Mesothelial cell of epicardium (in vitro differentiated cells): ENCODE measurements around the gene ARNT2. TPM values are rescaled to one million over a fixed set of nuclear protein-coding genes. Genes with fewer than 3 reads are reported as not detected.

Source experiments
- DNase-seq, 2 experiments: peaks; one replicate each; pipeline ENCODE4 v3.0.0; 2021; ENCODE audit warnings: low spot score in 2 of 2; ENCODE audit not compliant: unreplicated experiment in 2 of 2
- H3K27ac Mint-ChIP-seq: 2 replicates; pipeline ENCODE4 v1.8.0; 2021; ENCODE audit warnings: mixed read lengths
- H3K27me3 Mint-ChIP-seq: 2 replicates; pipeline ENCODE4 v1.8.0; 2021; ENCODE audit warnings: low read depth, mixed read lengths
- H3K36me3 Mint-ChIP-seq: 2 replicates; pipeline ENCODE4 v1.8.0; 2021; ENCODE audit warnings: mixed read lengths
- H3K4me1 Mint-ChIP-seq: 2 replicates; pipeline ENCODE4 v1.8.0; 2021; ENCODE audit warnings: mixed read lengths
- H3K4me3 Mint-ChIP-seq: 2 replicates; pipeline ENCODE4 v1.8.0; 2021; ENCODE audit warnings: mild to moderate bottlenecking, moderate library complexity, mixed read lengths
- H3K9me3 Mint-ChIP-seq: 2 replicates; pipeline ENCODE4 v1.8.0; 2021; ENCODE audit warnings: mixed read lengths
- total RNA-seq: library from RNA; stranded (reverse); gene quantifications from 3 replicates; pipeline ENCODE4 v1.2.1, GENCODE V29; 2021
- TF ChIP-seq, protein P1 (sequence below): fragments of 200-600 bp; sonication (generic); IDR thresholded peaks from one replicate; pipeline ENCODE4 v1.5.0; 2021; ENCODE audit warnings: antibody characterized with exemption; ENCODE audit not compliant: unreplicated experiment

The ARNT2 gene
- total RNA-seq, 1 donor from 2014 or later = 20.2 TPM

DNA sequence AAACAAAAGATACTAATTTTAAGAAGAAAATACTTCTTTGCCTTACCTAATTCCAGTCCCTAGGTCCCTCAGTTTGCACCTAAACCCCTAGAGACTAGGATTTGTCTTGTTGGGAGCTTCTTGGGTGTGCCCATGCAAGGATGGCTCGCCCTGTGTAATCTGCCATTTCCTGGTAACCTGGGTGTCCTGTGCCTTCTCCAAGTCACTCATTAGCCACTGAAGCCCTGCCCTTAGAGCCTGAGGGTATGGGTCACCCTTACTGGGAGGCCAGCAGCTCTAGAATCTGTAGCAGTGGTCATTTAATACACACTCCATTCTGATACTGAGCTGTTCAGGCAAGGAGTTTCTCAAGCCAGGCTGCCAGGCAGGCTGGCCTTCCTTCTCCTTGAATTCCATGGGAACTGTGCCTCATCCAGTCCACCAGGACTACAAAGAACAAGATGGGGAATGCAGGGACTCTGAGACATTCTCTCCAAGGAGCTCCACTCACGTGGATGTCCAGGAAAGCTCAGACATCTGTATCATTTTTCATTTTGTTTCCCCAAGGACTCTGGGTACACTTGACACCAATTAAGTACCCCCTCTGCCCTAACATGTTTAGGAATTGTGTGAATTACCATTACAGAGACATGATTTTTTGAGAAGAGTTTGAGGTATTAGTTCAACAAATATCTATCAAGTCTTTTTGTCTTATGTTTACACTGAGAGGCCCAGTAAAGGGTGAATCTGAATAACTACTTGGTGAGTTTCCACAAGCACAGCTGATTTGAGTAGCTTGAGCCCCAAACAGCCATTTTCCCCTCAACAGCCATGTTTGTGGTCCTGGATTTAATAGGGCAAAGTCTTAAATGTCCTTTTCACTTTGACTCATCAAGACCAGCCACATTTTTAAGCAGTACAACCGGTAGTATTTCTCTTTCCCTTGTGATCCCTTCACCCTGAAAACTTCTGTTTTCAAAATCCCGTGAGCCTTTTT is 52.6 kb downstream of the ARNT2 start:
- Mint-ChIP-seq H3K4me3 (no peak overlapping the region), H3K36me3 (peaks cover 2% of the 10 kb centered on the region), H3K4me1 (peaks cover 18% of the 10 kb centered on the region), H3K27me3 (no peaks in the 10 kb centered on the region), H3K9me3 (no peaks in the 10 kb centered on the region), H3K27ac (no peak overlapping the region)
- TF ChIP-seq, protein P1, sequence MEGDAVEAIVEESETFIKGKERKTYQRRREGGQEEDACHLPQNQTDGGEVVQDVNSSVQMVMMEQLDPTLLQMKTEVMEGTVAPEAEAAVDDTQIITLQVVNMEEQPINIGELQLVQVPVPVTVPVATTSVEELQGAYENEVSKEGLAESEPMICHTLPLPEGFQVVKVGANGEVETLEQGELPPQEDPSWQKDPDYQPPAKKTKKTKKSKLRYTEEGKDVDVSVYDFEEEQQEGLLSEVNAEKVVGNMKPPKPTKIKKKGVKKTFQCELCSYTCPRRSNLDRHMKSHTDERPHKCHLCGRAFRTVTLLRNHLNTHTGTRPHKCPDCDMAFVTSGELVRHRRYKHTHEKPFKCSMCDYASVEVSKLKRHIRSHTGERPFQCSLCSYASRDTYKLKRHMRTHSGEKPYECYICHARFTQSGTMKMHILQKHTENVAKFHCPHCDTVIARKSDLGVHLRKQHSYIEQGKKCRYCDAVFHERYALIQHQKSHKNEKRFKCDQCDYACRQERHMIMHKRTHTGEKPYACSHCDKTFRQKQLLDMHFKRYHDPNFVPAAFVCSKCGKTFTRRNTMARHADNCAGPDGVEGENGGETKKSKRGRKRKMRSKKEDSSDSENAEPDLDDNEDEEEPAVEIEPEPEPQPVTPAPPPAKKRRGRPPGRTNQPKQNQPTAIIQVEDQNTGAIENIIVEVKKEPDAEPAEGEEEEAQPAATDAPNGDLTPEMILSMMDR = no peak
- no peak for DNase-seq

- no peaks in the 10 kb centered on the region for H3K27me3 Mint-ChIP-seq
- peaks cover 2% of the 10 kb centered on the region for H3K36me3 Mint-ChIP-seq
- H3K27ac Mint-ChIP-seq = no peak overlapping the region
- no peak for DNase-seq
- H3K4me3 Mint-ChIP-seq = no peak overlapping the region
- no peaks in the 10 kb centered on the region for H3K9me3 Mint-ChIP-seq
- H3K4me1 Mint-ChIP-seq = peaks cover 13% of the 10 kb centered on the region
- TF ChIP-seq, protein P1 = no peak
Observed at GRCh38 chr15:80457896-80458295, 53.7 kb downstream of the ARNT2 start.

- H3K27ac Mint-ChIP-seq = no peak overlapping the region
- peaks cover 13% of the 10 kb centered on the region for H3K4me1 Mint-ChIP-seq
- H3K9me3 Mint-ChIP-seq = no peaks in the 10 kb centered on the region
- TF ChIP-seq, protein P1 = no peak
- no peaks in the 10 kb centered on the region for H3K27me3 Mint-ChIP-seq
- H3K4me3 Mint-ChIP-seq = no peak overlapping the region
- peaks cover 2% of the 10 kb centered on the region for H3K36me3 Mint-ChIP-seq
- DNase-seq = no peak
Observed at GRCh38 chr15:80458580-80458979, 54.4 kb downstream of the ARNT2 start.

DNA sequence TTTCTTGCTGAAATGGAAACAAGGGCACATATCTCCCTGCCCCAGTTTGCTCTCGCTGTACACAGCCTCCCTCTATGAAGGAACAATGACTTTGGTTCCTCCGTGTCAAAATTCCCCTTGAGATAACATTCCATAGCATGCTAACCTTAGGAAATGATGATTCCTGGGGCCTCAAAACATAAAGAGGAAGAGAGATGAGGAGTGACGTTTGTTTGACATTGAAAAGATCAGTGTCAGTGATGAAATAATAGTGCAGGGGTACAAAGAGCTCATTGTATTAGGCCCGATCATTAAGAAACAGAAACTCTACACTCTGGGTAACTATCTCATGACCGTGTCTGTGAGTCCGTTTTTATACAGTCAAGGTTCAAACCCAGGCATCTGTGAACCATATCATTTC is 55.2 kb downstream of the ARNT2 start:
- Mint-ChIP-seq H3K27me3 (no peaks in the 10 kb centered on the region), H3K36me3 (peaks cover 2% of the 10 kb centered on the region), H3K9me3 (no peaks in the 10 kb centered on the region), H3K4me3 (no peak overlapping the region), H3K4me1 (peaks cover 13% of the 10 kb centered on the region), H3K27ac (no peak overlapping the region)
- TF ChIP-seq, protein P1 = no peak
- DNase-seq = no peak

DNA sequence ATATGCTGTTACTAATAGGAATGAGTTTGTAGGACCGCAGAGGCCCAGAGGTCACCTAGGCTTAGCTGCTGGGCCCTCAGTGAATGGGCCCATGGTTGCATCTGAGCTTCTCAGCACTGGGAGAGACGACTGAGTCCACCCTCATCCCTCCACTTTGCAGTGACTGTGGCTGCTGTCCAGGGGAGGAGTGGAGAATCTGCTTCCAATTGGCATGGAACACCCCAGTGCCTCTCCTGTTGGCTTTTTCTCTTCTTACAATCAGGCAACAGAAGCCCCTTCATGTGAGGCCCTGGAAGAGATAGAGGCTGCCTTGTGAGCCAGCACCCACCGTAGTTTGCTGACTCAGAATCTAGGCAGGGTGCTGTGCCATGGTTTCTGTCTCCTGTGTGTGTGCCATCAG is 55.6 kb downstream of the ARNT2 start:
- no peak for DNase-seq
- peaks cover 13% of the 10 kb centered on the region for H3K4me1 Mint-ChIP-seq
- no peak overlapping the region for H3K27ac Mint-ChIP-seq
- TF ChIP-seq, protein P1 = no peak
- no peaks in the 10 kb centered on the region for H3K27me3 Mint-ChIP-seq
- H3K36me3 Mint-ChIP-seq = peaks cover 2% of the 10 kb centered on the region
- H3K9me3 Mint-ChIP-seq = no peaks in the 10 kb centered on the region
- H3K4me3 Mint-ChIP-seq = no peak overlapping the region
